ENCODE data around the gene ADCK1.

GRCh38 chr14:77867476-77867875, 67.6 kb downstream of the ADCK1 start:
- TF ChIP-seq KAT8 (CRISPR knock-in tag; IDR thresholded peaks at IDR 0.05) (no peak), ZFAT (CRISPR knock-in tag; conservative IDR thresholded peaks at IDR 0.05) (no peak), POLR2A (IDR thresholded peaks at IDR 0.05; ENCODE audit: insufficient read depth in 1 of 2, low read depth in 2 of 2, low read length in 2 of 2) (no peak), KLF16 (CRISPR knock-in tag; IDR thresholded peaks at IDR 0.05) (no peak)

Data from HepG2 (cell line).